GM12865 (cell line): ENCODE data around the gene SCUBE3.
A peak's percentile ranks its signal among the peaks of the same experiment; 100 is the strongest.

ENCODE experiments used
- DNase-seq: peaks from one replicate; pipeline ENCODE4 v3.0.0; 2010; ENCODE audit warnings: low read depth
- H3K4me3 ChIP-seq: 2 replicates; pipeline ENCODE4 v1.5.1; 2011; ENCODE audit warnings: mild to moderate bottlenecking, low read depth, low read length, control low read depth
- CTCF ChIP-seq: IDR thresholded peaks from 2 replicates; pipeline ENCODE4 v1.5.1; 2011; ENCODE audit warnings: low read length, control low read depth, low read depth, inconsistent platforms; ENCODE audit not compliant: insufficient read depth; ENCODE audit errors: missing control alignments

Gene SCUBE3

GRCh38 chr6:35240838-35241801 lies 27.4 kb downstream of the SCUBE3 start:
- TF ChIP-seq CTCF: peak; percentile 97
- H3K4me3 ChIP-seq: no peak overlapping the region
- DNase-seq: peak; percentile 70

- no peak overlapping the region for H3K4me3 ChIP-seq
- TF ChIP-seq CTCF: no peak
- no peak for DNase-seq
These were observed 28.7 kb downstream of the SCUBE3 start for GRCh38 chr6:35242486-35242885.

GRCh38 chr6:35242906-35243305 lies 29.1 kb downstream of the SCUBE3 start:
- no peak for TF ChIP-seq CTCF
- H3K4me3 ChIP-seq: no peak overlapping the region
- no peak for DNase-seq

- TF ChIP-seq CTCF: no peak
- no peak for DNase-seq
These were observed 29.7 kb downstream of the SCUBE3 start for GRCh38 chr6:35243386-35243958.

GRCh38 chr6:35244551-35244950 lies 30.8 kb downstream of the SCUBE3 start:
- no peak for DNase-seq
- TF ChIP-seq CTCF: no peak
- no peak overlapping the region for H3K4me3 ChIP-seq

More at GRCh38 chr6:35243386-35243958, 29.7 kb downstream of the SCUBE3 start:
- H3K4me3 ChIP-seq: no peak overlapping the region

GRCh38 chr6:35247642-35248231 lies 34.0 kb downstream of the SCUBE3 start:
- no peak for TF ChIP-seq CTCF
- DNase-seq: peak; percentile 56
- H3K4me3 ChIP-seq: peak overlapping the region; percentile 26; the same call in 1 of the 2 replicates
